Gastroesophageal sphincter (tissue), 4 donors: Measurements from ENCODE around the gene STAU1. TPM values are rescaled to one million over a fixed set of nuclear protein-coding genes. Genes with fewer than 3 reads are reported as not detected.

Source experiments
- ATAC-seq: fragments of 150-250 bp; one replicate; pipeline ENCODE4 v1.9.1; 2016; ENCODE audit warnings: mild to moderate bottlenecking, moderate library complexity
- H3K27ac ChIP-seq, 4 donors: fragments of 200-600 bp; sonication (generic) in 3 of 4; 1 replicate in 3 of 4; 2 replicates in 1 of 4; pipeline ENCODE4 v1.5.1; 2016 to 2019
- H3K27me3 ChIP-seq: fragments of 200-600 bp; sonication (generic); one replicate; pipeline ENCODE4 v1.5.1; 2019
- H3K36me3 ChIP-seq, 2 donors: fragments of 200-600 bp; sonication (generic); one replicate each; pipeline ENCODE4 v1.5.1; 2019; ENCODE audit warnings: control low read depth in 1 of 2
- H3K4me1 ChIP-seq, 3 donors: fragments of 200-600 bp; sonication (generic); 1 replicate in 2 of 3; 2 replicates in 1 of 3; pipeline ENCODE4 v1.5.1; 2016 to 2019; ENCODE audit warnings: control low read depth in 2 of 3
- H3K4me3 ChIP-seq, 2 donors: fragments of 200-600 bp; sonication (generic); one replicate each; pipeline ENCODE4 v1.5.1; 2019; ENCODE audit warnings: mild to moderate bottlenecking in 1 of 2, moderate library complexity in 1 of 2
- H3K9me3 ChIP-seq, 3 donors: fragments of 200-600 bp; sonication (generic); one replicate each; pipeline ENCODE4 v1.5.1; 2017 to 2019; ENCODE audit warnings: control low read depth in 2 of 3
- CTCF ChIP-seq, 4 experiments: fragments of 200-600 bp in 2 of 4; fragments of 450-650 bp in 2 of 4; sonication (generic) in 1 of 4; IDR thresholded peaks; one replicate each; pipeline ENCODE4 v1.5.1; 2017 to 2019; ENCODE audit warnings: antibody characterized with exemption in 4 of 4, mild to moderate bottlenecking in 2 of 4, moderate library complexity in 2 of 4
- EP300 ChIP-seq: sonication (generic); formaldehyde crosslinking; IDR thresholded peaks from one replicate; pipeline ENCODE4 v1.6.1; 2017; ENCODE audit warnings: antibody characterized with exemption, mild to moderate bottlenecking
- POLR2A ChIP-seq, 2 donors: fragments of 450-650 bp; IDR thresholded peaks; one replicate each; pipeline ENCODE4 v1.6.1; 2017; ENCODE audit warnings: antibody characterized with exemption in 2 of 2, mild to moderate bottlenecking in 2 of 2, moderate library complexity in 1 of 2
- POLR2AphosphoS5 ChIP-seq: sonication (generic); formaldehyde crosslinking; IDR thresholded peaks from one replicate; pipeline ENCODE4 v1.6.1; 2017; ENCODE audit warnings: antibody characterized with exemption
- whole genome bisulfite sequencing, 2 donors: methylation state at CpG; one replicate each; pipeline ENCODE4 v1.1.5; 2018; ENCODE audit warnings: low coverage in 1 of 2; 5-methylcytosine and 5-hydroxymethylcytosine counted together
- total RNA-seq, 4 donors: library from RNA; depleted of rRNA; stranded (reverse); fragments of >200 nt; gene quantifications; one replicate each; pipeline ENCODE4 v1.1.0, GENCODE V29; 2016

Gene STAU1
- total RNA-seq, 4 donors from 2014 or later = 86.3 to 134 (median 104) TPM

- H3K27ac ChIP-seq = no peak overlapping the region
- TF ChIP-seq POLR2A (IDR thresholded peaks at IDR 0.05) (no peak), POLR2AphosphoS5 (no peak), CTCF (IDR thresholded peaks at IDR 0.05) (no peak), EP300 (no peak)
- peaks cover 0 to 4% (median 0%) of the 10 kb centered on the region in 3 donors for H3K4me1 ChIP-seq
- 94 to 97% methylated on average over 8 of the region's 8 CpGs for WGBS, 2 donors
- ATAC-seq = no peak
- peaks cover 0 to 84% of the 10 kb centered on the region in 2 donors for H3K36me3 ChIP-seq
- H3K27me3 ChIP-seq = no peaks in the 10 kb centered on the region
- no peak overlapping the region for H3K4me3 ChIP-seq
- H3K9me3 ChIP-seq = no peaks in the 10 kb centered on the region
Observed at GRCh38 chr20:49147296-49147695, 40.8 kb downstream of the STAU1 start.

GRCh38 chr20:49146442-49147225 is 41.5 kb downstream of the STAU1 start:
- Histone ChIP-seq H3K4me3 (no peak overlapping the region), H3K27ac (no peak overlapping the region), H3K36me3 (peaks cover 0 to 78% of the 10 kb centered on the region in 2 donors), H3K9me3 (no peaks in the 10 kb centered on the region), H3K4me1 (peaks cover 0 to 4% (median 0%) of the 10 kb centered on the region in 3 donors), H3K27me3 (no peaks in the 10 kb centered on the region)
- no peak for TF ChIP-seq EP300
- 73 to 76% methylated on average over 4 to 5 of the region's 5 CpGs for WGBS, 2 donors
- ATAC-seq = no peak

GRCh38 chr20:49140834-49141233 is 47.3 kb downstream of the STAU1 start:
- H3K4me3 ChIP-seq = no peak overlapping the region
- H3K27me3 ChIP-seq = no peaks in the 10 kb centered on the region
- ATAC-seq = no peak
- H3K9me3 ChIP-seq = no peaks in the 10 kb centered on the region
- peaks cover 0 to 18% (median 0%) of the 10 kb centered on the region in 3 donors for H3K4me1 ChIP-seq
- no peak overlapping the region for H3K27ac ChIP-seq
- no peak for TF ChIP-seq POLR2AphosphoS5
- no peak for TF ChIP-seq POLR2A (IDR thresholded peaks at IDR 0.05)
- no peak for TF ChIP-seq CTCF (IDR thresholded peaks at IDR 0.05)
- no peak for TF ChIP-seq EP300
- 39 to 44% methylated on average over 2 of the region's 2 CpGs for WGBS, 2 donors
- peaks cover 0 to 43% of the 10 kb centered on the region in 2 donors for H3K36me3 ChIP-seq

GRCh38 chr20:49140411-49140810 is 47.7 kb downstream of the STAU1 start:
- no peak overlapping the region for H3K27ac ChIP-seq
- peaks cover 0 to 42% of the 10 kb centered on the region in 2 donors for H3K36me3 ChIP-seq
- H3K4me3 ChIP-seq = no peak overlapping the region
- no peaks in the 10 kb centered on the region for H3K9me3 ChIP-seq
- no peak for ATAC-seq
- no peak for TF ChIP-seq POLR2A (IDR thresholded peaks at IDR 0.05)
- 17 to 43% methylated on average over 1 to 2 of the region's 2 CpGs for WGBS, 2 donors
- peaks cover 0 to 18% (median 0%) of the 10 kb centered on the region in 3 donors for H3K4me1 ChIP-seq
- no peaks in the 10 kb centered on the region for H3K27me3 ChIP-seq

GRCh38 chr20:49138431-49138830 is 49.7 kb downstream of the STAU1 start:
- Histone ChIP-seq H3K9me3 (no peaks in the 10 kb centered on the region), H3K4me1 (peaks cover 0 to 21% (median 0%) of the 10 kb centered on the region in 3 donors), H3K27ac (no peak overlapping the region), H3K4me3 (no peak overlapping the region), H3K36me3 (peaks cover 0 to 49% of the 10 kb centered on the region in 2 donors), H3K27me3 (no peaks in the 10 kb centered on the region)
- ATAC-seq = no peak
- no peak for TF ChIP-seq POLR2A (IDR thresholded peaks at IDR 0.05)
- no peak for TF ChIP-seq POLR2AphosphoS5
- no peak for TF ChIP-seq CTCF (IDR thresholded peaks at IDR 0.05)
- TF ChIP-seq EP300 = no peak
